GM18873 (cell line): ENCODE measurements around the gene PRPF6.
A peak's percentile ranks its signal among the peaks of the same experiment; 100 is the strongest.
"Not testable (repeated sequence)": the region's sequence is repeated elsewhere in the genome, so short reads cannot be mapped to it uniquely, and the experiment has no call there.

Source experiments
- ATAC-seq: cut with Tn5 transposase; IDR thresholded peaks from one replicate; pipeline ENCODE4 v1.9.1; 2021; ENCODE audit warnings: mild to moderate bottlenecking, moderate library complexity, moderate number of reproducible peaks; ENCODE audit not compliant: unreplicated experiment, low FRiP score

PRPF6 gene

GRCh38 chr20:63971960-63972311 lies 9.0 kb upstream of the PRPF6 start:
- ATAC-seq = not testable (repeated sequence)

GRCh38 chr20:63972312-63973159 lies 8.4 kb upstream of the PRPF6 start:
- ATAC-seq = no peak

GRCh38 chr20:63973160-63973479 lies 7.8 kb upstream of the PRPF6 start:
- no peak for ATAC-seq

- no peak for ATAC-seq
These were observed 7.1 kb upstream of the PRPF6 start for GRCh38 chr20:63973636-63974401.

GRCh38 chr20:63974402-63975200 lies 6.3 kb upstream of the PRPF6 start:
- ATAC-seq = no peak

GRCh38 chr20:63976511-63976910 lies 4.4 kb upstream of the PRPF6 start:
- ATAC-seq = not testable (repeated sequence)

- ATAC-seq = no peak
These were observed 3.8 kb upstream of the PRPF6 start for GRCh38 chr20:63976980-63977738.

GRCh38 chr20:63977739-63978276 lies 3.1 kb upstream of the PRPF6 start:
- ATAC-seq = no peak

GRCh38 chr20:63978319-63979228 lies 2.4 kb upstream of the PRPF6 start:
- ATAC-seq = peak; percentile 36

- no peak for ATAC-seq
These were observed 1.7 kb upstream of the PRPF6 start for GRCh38 chr20:63979229-63979556.

- ATAC-seq = no peak
These were observed 1.2 kb upstream of the PRPF6 start, which contains the start of gene SAMD10 for GRCh38 chr20:63979557-63980316. SAMD10 (minus strand) TSS chr20:63979642; CDS start chr20:63979467, 175 bp downstream.

- ATAC-seq = no peak
These were observed 571 bp upstream of the PRPF6 start for GRCh38 chr20:63980317-63980805.

- no peak for ATAC-seq
These were observed 2.0 kb downstream of the PRPF6 start for GRCh38 chr20:63982937-63983336.

- no peak for ATAC-seq
These were observed 20.0 kb downstream of the PRPF6 start for GRCh38 chr20:64000906-64001305.

- ATAC-seq = no peak
These were observed 20.7 kb downstream of the PRPF6 start for GRCh38 chr20:64001607-64002011.

GRCh38 chr20:64003960-64004725 lies 23.2 kb downstream of the PRPF6 start:
- no peak for ATAC-seq

GRCh38 chr20:64005394-64005793 lies 24.5 kb downstream of the PRPF6 start:
- ATAC-seq = no peak
